Parathyroid adenoma (tissue), 2 donors: ENCODE measurements around the gene OR6V1.
"Not testable (repeated sequence)": the region's sequence is repeated elsewhere in the genome, so short reads cannot be mapped to it uniquely, and the experiment has no call there.

ENCODE experiments used
- H2AFZ ChIP-seq: fragments of 300-600 bp; sonication (generic); one replicate; pipeline ENCODE4 v1.7.0; 2017; ENCODE audit warnings: antibody characterized with exemption, mild to moderate bottlenecking
- H3K27ac ChIP-seq: fragments of 300-600 bp; sonication (generic); one replicate; pipeline ENCODE4 v1.7.0; 2017
- H3K27me3 ChIP-seq: fragments of 300-600 bp; sonication (generic); one replicate; pipeline ENCODE4 v1.7.0; 2017; ENCODE audit warnings: low read length; ENCODE audit not compliant: control insufficient read depth, insufficient read depth
- H3K36me3 ChIP-seq: fragments of 300-600 bp; sonication (generic); one replicate; pipeline ENCODE4 v1.7.0; 2017; ENCODE audit warnings: low read length; ENCODE audit not compliant: control insufficient read depth, insufficient read depth
- H3K4me1 ChIP-seq: fragments of 300-600 bp; sonication (generic); one replicate; pipeline ENCODE4 v1.7.0; 2017; ENCODE audit warnings: control low read depth
- H3K4me2 ChIP-seq: fragments of 300-600 bp; sonication (generic); one replicate; pipeline ENCODE4 v1.7.0; 2017; ENCODE audit warnings: low read length
- H3K4me3 ChIP-seq: fragments of 300-600 bp; sonication (generic); one replicate; pipeline ENCODE4 v1.7.0; 2017; ENCODE audit warnings: low read depth, low read length
- H3K79me2 ChIP-seq: fragments of 300-600 bp; sonication (generic); one replicate; pipeline ENCODE4 v1.7.0; 2017; ENCODE audit warnings: control low read depth
- H3K9ac ChIP-seq: fragments of 300-600 bp; sonication (generic); one replicate; pipeline ENCODE4 v1.7.0; 2017; ENCODE audit warnings: mild to moderate bottlenecking
- H3K9me3 ChIP-seq: fragments of 300-600 bp; sonication (generic); one replicate; pipeline ENCODE4 v1.7.0; 2017; ENCODE audit warnings: low read length; ENCODE audit not compliant: control insufficient read depth
- CTCF ChIP-seq: fragments of 300-600 bp; sonication (generic); IDR thresholded peaks from one replicate; pipeline ENCODE4 v1.7.0; 2017; ENCODE audit warnings: antibody characterized with exemption, mild to moderate bottlenecking
- donor health status: primary hyperparathyroidism.

Gene OR6V1

GRCh38 chr7:143073556-143073955 lies 21.4 kb downstream of the OR6V1 start:
- H3K27ac ChIP-seq, result no peak overlapping the region
- H3K79me2 ChIP-seq, result no peaks in the 10 kb centered on the region
- no peaks in the 10 kb centered on the region for H3K9me3 ChIP-seq
- no peaks in the 10 kb centered on the region for H3K4me1 ChIP-seq
- no peaks in the 10 kb centered on the region for H3K27me3 ChIP-seq
- no peak overlapping the region for H3K4me3 ChIP-seq
- TF ChIP-seq CTCF, result no peak
- H3K9ac ChIP-seq, result no peak overlapping the region
- no peaks in the 10 kb centered on the region for H3K36me3 ChIP-seq
- H3K4me2 ChIP-seq, result no peak overlapping the region
- no peak overlapping the region for H2AFZ ChIP-seq

GRCh38 chr7:143074141-143074540 lies 22.0 kb downstream of the OR6V1 start:
- TF ChIP-seq CTCF, result no peak
- no peak overlapping the region for H2AFZ ChIP-seq
- no peaks in the 10 kb centered on the region for H3K9me3 ChIP-seq
- no peak overlapping the region for H3K27ac ChIP-seq
- no peak overlapping the region for H3K4me2 ChIP-seq
- H3K4me1 ChIP-seq, result no peaks in the 10 kb centered on the region
- no peaks in the 10 kb centered on the region for H3K36me3 ChIP-seq
- no peak overlapping the region for H3K4me3 ChIP-seq
- no peaks in the 10 kb centered on the region for H3K27me3 ChIP-seq
- no peak overlapping the region for H3K9ac ChIP-seq
- H3K79me2 ChIP-seq, result no peaks in the 10 kb centered on the region

GRCh38 chr7:143085109-143085508 lies 33.0 kb downstream of the OR6V1 start:
- no peaks in the 10 kb centered on the region for H3K4me1 ChIP-seq
- no peak overlapping the region for H3K9ac ChIP-seq
- H3K4me2 ChIP-seq, result no peak overlapping the region
- no peak overlapping the region for H3K4me3 ChIP-seq
- H3K27ac ChIP-seq, result no peak overlapping the region
- no peaks in the 10 kb centered on the region for H3K36me3 ChIP-seq
- H2AFZ ChIP-seq, result no peak overlapping the region
- no peaks in the 10 kb centered on the region for H3K27me3 ChIP-seq
- TF ChIP-seq CTCF, result no peak
- no peaks in the 10 kb centered on the region for H3K79me2 ChIP-seq
- no peaks in the 10 kb centered on the region for H3K9me3 ChIP-seq

GRCh38 chr7:143085610-143086009 lies 33.5 kb downstream of the OR6V1 start:
- H3K4me3 ChIP-seq, H3K27me3 ChIP-seq, H3K9me3 ChIP-seq, H3K4me2 ChIP-seq, H2AFZ ChIP-seq, H3K9ac ChIP-seq, H3K4me1 ChIP-seq, H3K27ac ChIP-seq, H3K79me2 ChIP-seq, H3K36me3 ChIP-seq: not testable (repeated sequence)

GRCh38 chr7:143088549-143089231 lies 36.5 kb downstream of the OR6V1 start:
- H3K4me2 ChIP-seq, H3K9me3 ChIP-seq, H2AFZ ChIP-seq, H3K4me3 ChIP-seq, H3K36me3 ChIP-seq, H3K79me2 ChIP-seq, H3K27me3 ChIP-seq, H3K4me1 ChIP-seq, H3K27ac ChIP-seq, H3K9ac ChIP-seq: not testable (repeated sequence)

GRCh38 chr7:143096146-143096545 lies 44.0 kb downstream of the OR6V1 start:
- H3K9me3 ChIP-seq, result no peaks in the 10 kb centered on the region
- H3K9ac ChIP-seq, result no peak overlapping the region
- H2AFZ ChIP-seq, result no peak overlapping the region
- H3K36me3 ChIP-seq, result no peaks in the 10 kb centered on the region
- H3K79me2 ChIP-seq, result no peaks in the 10 kb centered on the region
- H3K27ac ChIP-seq, result no peak overlapping the region
- no peak overlapping the region for H3K4me3 ChIP-seq
- TF ChIP-seq CTCF, result no peak
- H3K27me3 ChIP-seq, result no peaks in the 10 kb centered on the region
- no peak overlapping the region for H3K4me2 ChIP-seq
- no peaks in the 10 kb centered on the region for H3K4me1 ChIP-seq

- not testable (repeated sequence) for H3K9ac ChIP-seq, H3K27ac ChIP-seq, H3K36me3 ChIP-seq, H3K4me2 ChIP-seq, H3K79me2 ChIP-seq, H2AFZ ChIP-seq, H3K4me1 ChIP-seq, H3K27me3 ChIP-seq, H3K9me3 ChIP-seq, H3K4me3 ChIP-seq
Measured at GRCh38 chr7:143099579-143099978, 47.4 kb downstream of the OR6V1 start.
